Measurements from ENCODE around the gene CAMK2B. TPM values are rescaled to one million over a fixed set of nuclear protein-coding genes. Genes with fewer than 3 reads are reported as not detected.

The CAMK2B gene
- total RNA-seq, 1 experiment from 2014 or later: 0.13 TPM

DNA sequence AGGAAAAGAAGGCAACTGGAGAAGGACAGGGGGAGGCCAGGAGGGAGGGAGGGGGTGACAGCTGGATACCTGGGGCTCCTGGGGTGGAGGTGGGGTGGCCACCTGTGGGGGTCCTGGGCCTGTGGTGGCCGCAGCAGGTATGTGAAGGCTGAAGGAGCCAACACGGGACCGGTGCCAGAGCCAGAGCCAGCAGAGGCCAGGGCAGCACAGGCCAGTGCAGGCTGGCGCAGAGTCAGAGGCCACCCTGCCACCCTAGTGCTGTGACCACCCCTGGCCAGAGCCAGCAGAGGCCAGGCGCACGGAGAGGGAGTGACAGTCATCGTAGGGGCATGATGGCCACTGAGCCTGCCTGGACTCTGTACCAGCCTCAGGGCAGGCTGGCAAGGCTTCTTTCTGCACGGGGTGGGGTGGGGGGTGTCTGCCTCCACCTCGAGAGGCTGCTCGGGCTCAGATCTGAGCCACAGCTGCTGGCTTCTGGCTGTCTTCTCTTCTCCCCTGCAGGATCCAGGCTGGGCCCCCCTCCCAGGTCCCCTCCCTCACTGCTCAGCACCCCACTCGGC is 95.8 kb downstream of the CAMK2B start:
- POLR2A ChIA-PET (ENCODE audit: low non-redundant PET): no interaction called here
- intact Hi-C loops (cut with micrococcal nuclease; ENCODE audit: unreplicated experiment): no loop called here
- Histone ChIP-seq H3K36me3 (ENCODE audit: insufficient read depth, low read length, poor library complexity, severe bottlenecking) (no peaks in the 10 kb centered on the region), H3K4me3 (ENCODE audit: low read depth, low read length, poor library complexity, severe bottlenecking) (no peak overlapping the region), H3K4me1 (ENCODE audit: insufficient read depth, low read length, poor library complexity, severe bottlenecking) (no peaks in the 10 kb centered on the region), H3K27me3 (replicated peaks; ENCODE audit: insufficient read depth, low read depth, low read length, poor library complexity) (no peaks in the 10 kb centered on the region), H3K9me3 (ENCODE audit: low read depth, low read length, poor library complexity, severe bottlenecking) (no peaks in the 10 kb centered on the region), H3K27ac (ENCODE audit: low read depth, low read length, poor library complexity, severe bottlenecking) (no peak overlapping the region)
- DNase-seq (ENCODE audit: low spot score): no peak
- CTCF ChIA-PET: no interaction called here
- no TSS peak for BruUV-seq (replicated peaks)
- TF ChIP-seq EZH2 (IDR thresholded peaks at IDR 0.05; ENCODE audit: borderline replicate concordance, low read depth, low read length, poor library complexity, severe bottlenecking): no peak
- TF ChIP-seq, protein P1, sequence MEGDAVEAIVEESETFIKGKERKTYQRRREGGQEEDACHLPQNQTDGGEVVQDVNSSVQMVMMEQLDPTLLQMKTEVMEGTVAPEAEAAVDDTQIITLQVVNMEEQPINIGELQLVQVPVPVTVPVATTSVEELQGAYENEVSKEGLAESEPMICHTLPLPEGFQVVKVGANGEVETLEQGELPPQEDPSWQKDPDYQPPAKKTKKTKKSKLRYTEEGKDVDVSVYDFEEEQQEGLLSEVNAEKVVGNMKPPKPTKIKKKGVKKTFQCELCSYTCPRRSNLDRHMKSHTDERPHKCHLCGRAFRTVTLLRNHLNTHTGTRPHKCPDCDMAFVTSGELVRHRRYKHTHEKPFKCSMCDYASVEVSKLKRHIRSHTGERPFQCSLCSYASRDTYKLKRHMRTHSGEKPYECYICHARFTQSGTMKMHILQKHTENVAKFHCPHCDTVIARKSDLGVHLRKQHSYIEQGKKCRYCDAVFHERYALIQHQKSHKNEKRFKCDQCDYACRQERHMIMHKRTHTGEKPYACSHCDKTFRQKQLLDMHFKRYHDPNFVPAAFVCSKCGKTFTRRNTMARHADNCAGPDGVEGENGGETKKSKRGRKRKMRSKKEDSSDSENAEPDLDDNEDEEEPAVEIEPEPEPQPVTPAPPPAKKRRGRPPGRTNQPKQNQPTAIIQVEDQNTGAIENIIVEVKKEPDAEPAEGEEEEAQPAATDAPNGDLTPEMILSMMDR (conservative IDR thresholded peaks at IDR 0.05; ENCODE audit: low read depth, low read length): no peak

DNA sequence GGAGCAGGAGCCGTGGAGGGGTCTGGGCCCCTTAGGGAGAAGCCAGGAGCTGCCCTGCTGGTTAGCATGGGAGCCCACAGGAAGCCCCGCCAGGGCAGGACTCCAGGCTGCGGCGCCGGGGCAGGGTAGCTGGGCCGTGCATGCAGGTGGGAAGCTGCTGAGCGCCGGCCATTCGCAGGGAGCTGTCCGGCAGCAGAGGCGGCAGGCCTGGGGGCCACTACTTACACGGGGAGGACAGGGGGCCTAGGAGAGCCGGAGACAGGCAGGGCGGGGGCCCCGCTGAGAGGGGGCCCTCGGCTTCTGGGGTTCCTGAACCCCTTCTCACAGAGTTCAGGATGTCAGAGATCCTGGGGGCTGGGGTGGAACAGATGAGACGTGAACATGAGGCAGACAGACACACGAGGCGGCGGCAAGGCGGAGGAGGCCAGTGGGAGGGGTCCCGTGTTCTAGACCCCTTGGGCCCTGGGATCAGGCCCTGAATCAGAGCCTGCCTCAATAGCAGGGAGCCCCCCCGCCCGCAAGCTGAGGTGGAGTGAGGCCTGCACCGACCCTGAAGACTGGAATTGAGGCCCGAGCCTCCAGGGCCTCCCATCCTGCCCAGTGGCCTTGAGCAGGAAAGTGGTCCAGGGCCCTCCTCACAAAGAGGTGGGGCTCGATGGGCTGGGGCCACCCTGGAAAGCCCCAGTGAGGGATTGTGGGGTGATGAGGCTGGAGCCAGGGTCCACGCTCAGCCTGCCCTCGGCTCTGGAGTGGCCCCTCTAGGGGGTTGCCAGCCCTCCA is 96.6 kb downstream of the CAMK2B start:
- ChIA-PET POLR2A (ENCODE audit: low non-redundant PET) (no interaction called here), CTCF (no interaction called here)
- Histone ChIP-seq H3K27me3 (replicated peaks; ENCODE audit: insufficient read depth, low read depth, low read length, poor library complexity) (no peaks in the 10 kb centered on the region), H3K4me1 (ENCODE audit: insufficient read depth, low read length, poor library complexity, severe bottlenecking) (peaks cover 1% of the 10 kb centered on the region), H3K4me3 (ENCODE audit: low read depth, low read length, poor library complexity, severe bottlenecking) (no peak overlapping the region), H3K27ac (ENCODE audit: low read depth, low read length, poor library complexity, severe bottlenecking) (no peak overlapping the region), H3K36me3 (ENCODE audit: insufficient read depth, low read length, poor library complexity, severe bottlenecking) (no peaks in the 10 kb centered on the region), H3K9me3 (ENCODE audit: low read depth, low read length, poor library complexity, severe bottlenecking) (no peaks in the 10 kb centered on the region)
- TF ChIP-seq, protein P1 (conservative IDR thresholded peaks at IDR 0.05; ENCODE audit: low read depth, low read length): no peak
- TF ChIP-seq EZH2 (IDR thresholded peaks at IDR 0.05; ENCODE audit: borderline replicate concordance, low read depth, low read length, poor library complexity, severe bottlenecking): no peak
- intact Hi-C loops (cut with micrococcal nuclease; ENCODE audit: unreplicated experiment): no loop called here
- DNase-seq (ENCODE audit: low spot score): no peak
- no TSS peak for BruUV-seq (replicated peaks)

DNA sequence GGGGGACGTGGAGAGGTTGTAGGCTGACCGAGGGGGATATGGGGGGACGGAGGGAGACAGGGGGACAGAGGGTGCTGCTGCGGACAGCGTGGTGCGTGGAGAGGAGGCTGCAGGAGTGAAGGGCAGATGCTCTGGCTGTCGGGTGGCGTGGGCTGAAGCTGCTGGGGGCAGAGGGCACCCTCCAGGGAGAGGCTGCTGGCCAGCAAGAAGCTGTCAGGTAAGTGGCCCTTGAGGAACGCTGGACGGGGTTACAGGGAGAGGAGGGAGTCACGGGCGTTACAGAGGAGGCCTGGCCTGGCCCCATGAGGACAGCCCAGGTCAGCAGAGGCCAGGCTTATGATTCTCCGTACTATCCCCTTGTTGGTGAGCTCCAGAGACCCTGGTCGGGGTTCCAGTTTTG is 97.5 kb downstream of the CAMK2B start:
- CTCF ChIA-PET: no interaction called here
- Histone ChIP-seq H3K4me1 (ENCODE audit: insufficient read depth, low read length, poor library complexity, severe bottlenecking) (peaks cover 5% of the 10 kb centered on the region), H3K27me3 (replicated peaks; ENCODE audit: insufficient read depth, low read depth, low read length, poor library complexity) (no peaks in the 10 kb centered on the region), H3K27ac (ENCODE audit: low read depth, low read length, poor library complexity, severe bottlenecking) (no peak overlapping the region), H3K4me3 (ENCODE audit: low read depth, low read length, poor library complexity, severe bottlenecking) (no peak overlapping the region), H3K9me3 (ENCODE audit: low read depth, low read length, poor library complexity, severe bottlenecking) (no peaks in the 10 kb centered on the region), H3K36me3 (ENCODE audit: insufficient read depth, low read length, poor library complexity, severe bottlenecking) (no peaks in the 10 kb centered on the region)
- intact Hi-C loops (cut with micrococcal nuclease; ENCODE audit: unreplicated experiment): no loop called here
- BruUV-seq (replicated peaks): no TSS peak
- POLR2A ChIA-PET (ENCODE audit: low non-redundant PET): no interaction called here
- TF ChIP-seq, protein P1 (conservative IDR thresholded peaks at IDR 0.05; ENCODE audit: low read depth, low read length): no peak
- TF ChIP-seq EZH2 (IDR thresholded peaks at IDR 0.05; ENCODE audit: borderline replicate concordance, low read depth, low read length, poor library complexity, severe bottlenecking): no peak
- DNase-seq (ENCODE audit: low spot score): no peak
